GM20000 (cell line): ENCODE results near the gene FGD5.

Experiments used
- DNase-seq: peaks from one replicate; pipeline ENCODE4 v3.0.0; 2012; ENCODE audit warnings: low spot score
- TF ChIP-seq, protein P1 (sequence below): IDR thresholded peaks from 2 replicates; pipeline ENCODE4 v1.5.1; 2012; ENCODE audit warnings: mild to moderate bottlenecking, control low read depth; ENCODE audit errors: extremely low read depth, missing control alignments

The FGD5 gene

DNA sequence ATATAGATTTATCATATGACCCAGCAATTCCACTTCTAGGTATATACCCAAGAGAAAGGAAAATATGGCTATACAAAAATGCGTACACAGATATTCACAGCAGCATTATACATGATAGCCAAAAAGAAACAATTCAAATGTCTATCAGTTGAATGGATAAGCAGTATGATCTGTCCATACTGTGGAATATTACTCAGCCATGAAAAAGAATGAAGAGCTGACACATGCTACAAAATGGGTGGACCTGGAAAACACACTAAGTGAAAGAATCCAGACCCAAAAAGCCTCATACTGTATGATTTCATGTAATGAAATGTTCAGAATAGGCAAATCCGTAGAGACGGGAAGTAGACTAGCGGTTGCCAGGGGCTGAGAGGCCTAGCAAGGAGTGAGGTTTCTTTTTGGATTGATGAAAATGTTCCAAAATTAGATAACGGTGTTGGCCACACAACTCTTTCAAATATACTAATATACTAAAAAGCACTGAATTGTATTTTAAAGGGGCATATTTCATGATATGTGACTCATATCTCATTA lies 33.4 kb downstream of the FGD5 start:
- TF ChIP-seq, protein P1, sequence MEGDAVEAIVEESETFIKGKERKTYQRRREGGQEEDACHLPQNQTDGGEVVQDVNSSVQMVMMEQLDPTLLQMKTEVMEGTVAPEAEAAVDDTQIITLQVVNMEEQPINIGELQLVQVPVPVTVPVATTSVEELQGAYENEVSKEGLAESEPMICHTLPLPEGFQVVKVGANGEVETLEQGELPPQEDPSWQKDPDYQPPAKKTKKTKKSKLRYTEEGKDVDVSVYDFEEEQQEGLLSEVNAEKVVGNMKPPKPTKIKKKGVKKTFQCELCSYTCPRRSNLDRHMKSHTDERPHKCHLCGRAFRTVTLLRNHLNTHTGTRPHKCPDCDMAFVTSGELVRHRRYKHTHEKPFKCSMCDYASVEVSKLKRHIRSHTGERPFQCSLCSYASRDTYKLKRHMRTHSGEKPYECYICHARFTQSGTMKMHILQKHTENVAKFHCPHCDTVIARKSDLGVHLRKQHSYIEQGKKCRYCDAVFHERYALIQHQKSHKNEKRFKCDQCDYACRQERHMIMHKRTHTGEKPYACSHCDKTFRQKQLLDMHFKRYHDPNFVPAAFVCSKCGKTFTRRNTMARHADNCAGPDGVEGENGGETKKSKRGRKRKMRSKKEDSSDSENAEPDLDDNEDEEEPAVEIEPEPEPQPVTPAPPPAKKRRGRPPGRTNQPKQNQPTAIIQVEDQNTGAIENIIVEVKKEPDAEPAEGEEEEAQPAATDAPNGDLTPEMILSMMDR, result no peak

DNA sequence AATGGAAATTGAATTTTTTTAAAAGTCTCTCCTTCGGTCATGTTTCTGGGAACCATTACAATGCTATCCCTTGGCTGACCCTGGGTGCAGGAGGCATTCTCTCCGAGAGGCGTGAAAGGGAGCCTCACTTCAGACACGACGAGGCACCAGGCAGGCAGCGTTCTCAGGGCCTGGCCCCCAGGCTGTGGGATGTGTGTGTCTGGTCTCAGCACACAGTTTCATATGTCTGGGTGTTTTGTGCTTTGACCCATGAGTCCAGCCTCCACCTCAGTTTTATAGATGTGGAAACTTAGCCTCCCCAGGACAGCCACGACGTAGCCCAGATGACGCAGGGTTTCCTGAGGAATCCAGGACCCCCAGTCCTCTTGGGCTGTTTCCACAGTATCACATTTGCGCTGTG lies 34.0 kb downstream of the FGD5 start:
- no peak for DNase-seq
- TF ChIP-seq, protein P1, result no peak

More for the DNA sequence above, 33.4 kb downstream of the FGD5 start:
- no peak for DNase-seq

DNA sequence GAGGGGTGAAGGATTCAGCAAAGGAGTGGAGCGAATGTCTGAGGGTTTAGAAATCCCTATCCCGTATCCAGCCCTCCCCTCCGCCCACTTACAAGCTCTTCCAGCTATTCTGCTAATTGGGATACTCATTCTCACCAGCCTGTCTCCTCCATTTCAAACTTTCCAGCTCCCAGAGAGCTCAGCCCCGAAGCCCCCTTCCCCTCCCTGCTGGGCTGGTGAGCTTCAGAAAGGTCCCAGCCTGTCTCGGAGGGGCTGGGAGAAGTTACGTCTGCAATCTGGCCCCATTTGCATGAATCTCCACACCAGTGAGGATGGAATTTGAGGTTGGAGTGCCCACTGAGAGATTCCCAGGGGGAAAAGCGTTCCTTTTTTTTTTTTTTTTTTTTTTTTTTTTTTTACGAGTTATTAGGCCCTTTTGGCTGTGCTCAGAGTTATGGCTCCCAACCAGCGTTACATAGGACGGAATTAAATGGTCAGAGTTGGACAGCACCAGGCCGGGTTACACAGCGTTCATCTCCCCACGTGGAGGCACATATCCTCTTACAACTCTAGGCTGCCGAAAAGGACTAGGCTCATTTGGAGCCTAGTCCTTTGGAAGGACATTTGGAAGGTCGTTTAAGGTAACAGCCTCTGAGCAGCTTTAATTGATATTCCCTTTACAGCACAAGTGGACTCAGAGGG lies 34.6 kb downstream of the FGD5 start:
- TF ChIP-seq, protein P1, result no peak
- DNase-seq, result no peak

DNA sequence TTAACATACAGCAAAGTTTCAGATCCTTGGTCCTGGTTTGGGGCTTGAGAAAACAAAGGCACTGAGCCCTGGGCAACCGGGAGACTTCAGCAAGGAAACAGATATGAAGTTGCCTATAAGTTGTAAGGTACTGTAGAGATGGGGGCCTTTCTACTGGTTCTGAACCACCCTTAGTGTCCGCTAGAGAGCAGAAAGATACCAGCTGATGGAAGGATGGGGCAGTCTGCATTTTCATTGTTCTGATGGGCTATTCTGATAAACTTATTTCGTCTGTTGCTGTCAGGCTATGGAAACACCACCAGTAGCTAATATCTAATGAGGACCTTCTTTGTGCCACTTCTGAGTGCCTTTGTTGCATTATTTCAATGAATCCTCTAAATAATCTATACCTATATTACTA lies 38.7 kb downstream of the FGD5 start:
- DNase-seq, result no peak

DNA sequence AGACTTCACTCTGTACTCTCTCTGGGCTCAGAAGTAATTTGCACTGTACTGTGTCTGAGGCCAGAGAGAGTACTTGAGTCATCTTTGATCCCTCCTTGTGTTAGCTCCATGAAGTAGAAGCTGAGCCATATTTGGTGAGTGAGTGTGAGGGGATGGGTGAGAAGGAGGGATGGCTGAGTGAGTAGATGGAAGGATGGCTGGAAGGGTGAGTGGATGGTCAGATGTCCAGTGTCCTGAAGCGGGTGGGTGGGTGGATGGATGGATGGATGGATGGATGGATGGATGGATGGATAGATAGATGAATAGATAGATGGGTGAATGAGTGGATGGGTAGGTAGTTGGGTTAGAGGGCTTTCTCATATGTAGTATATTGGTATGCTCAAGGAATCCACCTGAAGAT lies 39.3 kb downstream of the FGD5 start:
- no peak for DNase-seq
- TF ChIP-seq, protein P1, result no peak

More for the DNA sequence above, 38.7 kb downstream of the FGD5 start:
- TF ChIP-seq, protein P1, result no peak

DNA sequence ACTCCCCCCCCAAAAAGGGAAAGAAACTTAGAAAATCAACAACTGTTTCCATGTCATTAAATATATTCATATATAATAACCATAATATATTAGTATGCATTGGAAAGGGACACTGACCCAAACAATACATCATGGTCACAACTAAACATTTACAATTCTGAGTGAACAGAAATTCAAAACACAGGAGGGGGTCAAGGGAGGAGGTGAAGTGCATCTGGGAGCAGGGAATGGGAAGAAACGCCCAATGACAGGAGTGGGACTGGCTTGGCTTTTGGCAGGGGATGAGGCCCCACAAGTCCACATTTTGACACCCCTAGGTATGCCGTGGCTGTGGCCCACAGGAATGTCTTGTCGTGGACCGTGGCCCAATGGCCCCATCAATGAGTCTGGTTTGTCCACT lies 41.1 kb downstream of the FGD5 start:
- no peak for DNase-seq
- TF ChIP-seq, protein P1, result no peak

DNA sequence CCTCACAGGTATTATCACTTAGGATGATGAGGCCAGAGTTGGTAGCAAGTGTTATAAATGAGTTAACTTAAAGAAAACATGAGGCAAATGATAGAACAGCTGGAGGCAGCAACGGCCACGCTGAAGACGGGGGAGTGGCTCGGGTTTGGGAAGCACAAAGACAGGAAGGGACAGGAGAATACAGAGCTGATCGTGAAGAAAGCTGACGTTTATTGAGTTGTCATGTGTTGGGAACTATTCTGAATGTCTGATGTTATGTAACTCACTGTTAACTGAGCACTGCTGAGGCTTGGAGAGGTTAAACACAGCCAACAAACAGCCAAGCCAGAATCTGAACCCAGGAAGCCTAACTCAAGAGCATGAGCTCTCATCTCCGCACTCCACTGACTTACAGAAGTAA lies 42.3 kb downstream of the FGD5 start:
- TF ChIP-seq, protein P1, result no peak
- DNase-seq, result no peak
